ENCODE data around the gene SORCS2.

- no peak for TF ChIP-seq EZH2 (IDR thresholded peaks at IDR 0.05; ENCODE audit: borderline replicate concordance, low read length)
- TF ChIP-seq CTCF (IDR thresholded peaks at IDR 0.05; ENCODE audit: low read length) = no peak
These were observed 395.4 kb downstream of the SORCS2 start for GRCh38 chr4:7587433-7588405.

All from OCI-LY1 (cell line).